Activated CD4-positive, alpha-beta memory T cell treated with anti-CD3 and anti-CD28 coated beads, Interleukin-2, amount 10 ng/mL, durations not matched to agents 7 days and 5 days (primary cell): ENCODE results near the gene BUB3. TPM values are rescaled to one million over a fixed set of nuclear protein-coding genes. Genes with fewer than 3 reads are reported as not detected.

Source experiments
- CTCF ChIA-PET: fragments of 350-600 bp; sonication (Branson Sonifier 250); formaldehyde crosslinking; loops from one replicate; lab custom pipeline; 2021; ENCODE audit warnings: antibody characterized with exemption, inconsistent platforms; lab: Charles Lee
- POLR2A ChIA-PET: fragments of 350-600 bp; sonication (Branson Sonifier 250); formaldehyde crosslinking; loops from one replicate; lab custom pipeline; 2021; ENCODE audit warnings: antibody characterized with exemption; lab: Charles Lee
- DNase-seq: peaks from one replicate; pipeline ENCODE4 v3.0.0-alpha.2; 2020
- H3K27ac Mint-ChIP-seq: one replicate; pipeline ENCODE4 v1.8.0; 2021; ENCODE audit warnings: mild to moderate bottlenecking, mixed read lengths
- H3K27me3 Mint-ChIP-seq: one replicate; pipeline ENCODE4 v1.8.0; 2021; ENCODE audit warnings: mixed read lengths
- H3K36me3 Mint-ChIP-seq: one replicate; pipeline ENCODE4 v1.8.0; 2021; ENCODE audit warnings: low read depth, mixed read lengths
- H3K4me1 Mint-ChIP-seq: one replicate; pipeline ENCODE4 v1.8.0; 2021; ENCODE audit warnings: mixed read lengths
- H3K4me3 Mint-ChIP-seq: one replicate; pipeline ENCODE4 v1.8.0; 2021; ENCODE audit warnings: mild to moderate bottlenecking, mixed read lengths
- H3K9me3 Mint-ChIP-seq: one replicate; pipeline ENCODE4 v1.8.0; 2021; ENCODE audit warnings: mixed read lengths
- total RNA-seq, 2 experiments: library from RNA; stranded (reverse); gene quantifications; one replicate each; pipeline ENCODE4 v1.2.3, GENCODE V29; 2021

The BUB3 gene
- total RNA-seq, 2 experiments from 2014 or later = 266 to 275 TPM

GRCh38 chr10:123143825-123144168 is 10.4 kb upstream of the BUB3 start:
- H3K9me3 Mint-ChIP-seq = no peaks in the 10 kb centered on the region
- POLR2A ChIA-PET = interaction anchor here (2.7 kb wide), 1 partner anchor 10 kb away, joined by 14 read pairs; the partner anchor contains the start of gene BUB3
- peaks cover 44% of the 10 kb centered on the region for H3K4me1 Mint-ChIP-seq
- DNase-seq = no peak
- peaks cover 14% of the 10 kb centered on the region for H3K36me3 Mint-ChIP-seq
- peaks cover 85% of the 10 kb centered on the region for H3K27me3 Mint-ChIP-seq
- no peak overlapping the region for H3K4me3 Mint-ChIP-seq
- CTCF ChIA-PET = no interaction called here
- H3K27ac Mint-ChIP-seq = no peak overlapping the region

GRCh38 chr10:123144697-123145541 is 9.3 kb upstream of the BUB3 start:
- CTCF ChIA-PET = interaction anchor here (1.1 to 1.4 kb wide), 2 partner anchors 9 to 283 kb away, joined by 3 read pairs; partner anchors contain the start of gene BUB3
- Mint-ChIP-seq H3K36me3 (peaks cover 15% of the 10 kb centered on the region), H3K9me3 (no peaks in the 10 kb centered on the region), H3K27ac (peak overlapping the region; percentile 18), H3K4me3 (no peak overlapping the region), H3K27me3 (peaks cover 83% of the 10 kb centered on the region), H3K4me1 (peaks cover 44% of the 10 kb centered on the region)
- no peak for DNase-seq
- POLR2A ChIA-PET = interaction anchor here (0.9 to 2.7 kb wide), 2 partner anchors 9 to 10 kb away, joined by 4 to 14 read pairs; partner anchors contain the start of gene BUB3

GRCh38 chr10:123145542-123146012 is 8.6 kb upstream of the BUB3 start:
- POLR2A ChIA-PET = interaction anchor here (0.9 to 2.7 kb wide), 2 partner anchors 8 to 11 kb away, joined by 4 to 14 read pairs; partner anchors contain the start of gene BUB3
- Mint-ChIP-seq H3K27me3 (peaks cover 81% of the 10 kb centered on the region), H3K9me3 (no peaks in the 10 kb centered on the region), H3K27ac (no peak overlapping the region), H3K4me1 (peaks cover 46% of the 10 kb centered on the region), H3K4me3 (no peak overlapping the region), H3K36me3 (peaks cover 15% of the 10 kb centered on the region)
- CTCF ChIA-PET = interaction anchor here (1.4 kb wide), 1 partner anchor 8 kb away, joined by 3 read pairs; the partner anchor contains the start of gene BUB3
- DNase-seq = no peak

- peaks cover 79% of the 10 kb centered on the region for H3K27me3 Mint-ChIP-seq
- no peak overlapping the region for H3K27ac Mint-ChIP-seq
- no peak for DNase-seq
- H3K4me1 Mint-ChIP-seq = peaks cover 53% of the 10 kb centered on the region
- peaks cover 15% of the 10 kb centered on the region for H3K36me3 Mint-ChIP-seq
- H3K4me3 Mint-ChIP-seq = peak overlapping the region; percentile 6
- ChIA-PET POLR2A (interaction anchor here (1.6 to 2.7 kb wide), 2 partner anchors 8 to 10 kb away, joined by 3 to 14 read pairs; partner anchors contain the start of gene BUB3), CTCF (interaction anchor here (1.4 kb wide), 1 partner anchor 8 kb away, joined by 3 read pairs; the partner anchor contains the start of gene BUB3)
- H3K9me3 Mint-ChIP-seq = no peaks in the 10 kb centered on the region
Observed at GRCh38 chr10:123146013-123146893, 7.9 kb upstream of the BUB3 start.

GRCh38 chr10:123146894-123147634 is 7.1 kb upstream of the BUB3 start:
- DNase-seq = no peak
- H3K4me1 Mint-ChIP-seq = peaks cover 59% of the 10 kb centered on the region
- peak overlapping the region; percentile 30 for H3K4me3 Mint-ChIP-seq
- POLR2A ChIA-PET = interaction anchor here (1.6 kb wide), 1 partner anchor 9 kb away, joined by 3 read pairs; no protein-coding TSS in a partner anchor
- H3K36me3 Mint-ChIP-seq = peaks cover 10% of the 10 kb centered on the region
- peaks cover 78% of the 10 kb centered on the region for H3K27me3 Mint-ChIP-seq
- CTCF ChIA-PET = no interaction called here
- no peaks in the 10 kb centered on the region for H3K9me3 Mint-ChIP-seq
- no peak overlapping the region for H3K27ac Mint-ChIP-seq

- CTCF ChIA-PET = no interaction called here
- DNase-seq = no peak
Observed at GRCh38 chr10:123147635-123148413, 6.4 kb upstream of the BUB3 start, which contains the start of gene HMX2. TSS of gene HMX2 (plus strand) at chr10:123148136. CDS start at chr10:123148379, 243 bp downstream.

GRCh38 chr10:123148414-123149161 is 5.6 kb upstream of the BUB3 start:
- CTCF ChIA-PET = interaction anchor here (0.8 to 3.2 kb wide), 2 partner anchors 9 to 14 kb away, joined by 3 to 21 read pairs; no protein-coding TSS in a partner anchor
- no peak for DNase-seq
- POLR2A ChIA-PET = interaction anchor here (4.1 kb wide), 1 partner anchor 9 kb away, joined by 27 read pairs; no protein-coding TSS in a partner anchor
- peaks cover 61% of the 10 kb centered on the region for H3K4me1 Mint-ChIP-seq
- no peaks in the 10 kb centered on the region for H3K9me3 Mint-ChIP-seq
- H3K4me3 Mint-ChIP-seq = peak overlapping the region; percentile 47
- peaks cover 10% of the 10 kb centered on the region for H3K36me3 Mint-ChIP-seq
- peaks cover 67% of the 10 kb centered on the region for H3K27me3 Mint-ChIP-seq
- H3K27ac Mint-ChIP-seq = peak overlapping the region; percentile 42

More at GRCh38 chr10:123147635-123148413, 6.4 kb upstream of the BUB3 start, which contains the start of gene HMX2:
- peaks cover 59% of the 10 kb centered on the region for H3K4me1 Mint-ChIP-seq
- H3K27ac Mint-ChIP-seq = peak within 1 kb of the TSS; percentile 42
- H3K27me3 Mint-ChIP-seq = peaks cover 74% of the 10 kb centered on the region
- peak within 1 kb of the TSS; percentile 47 for H3K4me3 Mint-ChIP-seq
- H3K9me3 Mint-ChIP-seq = no peaks in the 10 kb centered on the region
- peaks cover 10% of the 10 kb centered on the region for H3K36me3 Mint-ChIP-seq
- POLR2A ChIA-PET = interaction anchor here (1.6 kb wide), 1 partner anchor 8 kb away, joined by 3 read pairs; no protein-coding TSS in a partner anchor

GRCh38 chr10:123149162-123149567 is 5.0 kb upstream of the BUB3 start:
- Mint-ChIP-seq H3K9me3 (no peaks in the 10 kb centered on the region), H3K27me3 (peaks cover 61% of the 10 kb centered on the region), H3K27ac (peak overlapping the region; percentile 42), H3K36me3 (peaks cover 13% of the 10 kb centered on the region), H3K4me3 (peak overlapping the region; percentile 39), H3K4me1 (peaks cover 61% of the 10 kb centered on the region)
- no peak for DNase-seq
- POLR2A ChIA-PET = interaction anchor here (4.1 kb wide), 1 partner anchor 9 kb away, joined by 27 read pairs; no protein-coding TSS in a partner anchor
- CTCF ChIA-PET = interaction anchor here (0.8 to 3.2 kb wide), 2 partner anchors 9 to 15 kb away, joined by 3 to 21 read pairs; no protein-coding TSS in a partner anchor

- H3K36me3 Mint-ChIP-seq = peaks cover 15% of the 10 kb centered on the region
- no peak for DNase-seq
- H3K4me1 Mint-ChIP-seq = peaks cover 56% of the 10 kb centered on the region
- H3K9me3 Mint-ChIP-seq = no peaks in the 10 kb centered on the region
- peak overlapping the region; percentile 61 for H3K4me3 Mint-ChIP-seq
- POLR2A ChIA-PET = interaction anchor here (1.0 to 4.1 kb wide), 3 partner anchors 10 to 20 kb away, joined by 3 to 27 read pairs (median 4); no protein-coding TSS in a partner anchor
- CTCF ChIA-PET = interaction anchor here (0.8 to 3.2 kb wide), 3 partner anchors 10 to 16 kb away, joined by 3 to 21 read pairs (median 13); no protein-coding TSS in a partner anchor
- H3K27me3 Mint-ChIP-seq = peaks cover 55% of the 10 kb centered on the region
- H3K27ac Mint-ChIP-seq = no peak overlapping the region
Observed at GRCh38 chr10:123149568-123150270, 4.5 kb upstream of the BUB3 start.
